ENCODE results near the gene AP5B1. TPM values are rescaled to one million over a fixed set of nuclear protein-coding genes. Genes with fewer than 3 reads are reported as not detected.

The AP5B1 gene
- total RNA-seq, 2 experiments from 2014 or later: 12.9 to 25.6 TPM

GRCh38 chr11:65744026-65744698 is 36.6 kb downstream of the AP5B1 start:
- no peak overlapping the region for H3K4me3 ChIP-seq (ENCODE audit: low read depth, low read length, poor library complexity, severe bottlenecking)
- H3K79me2 ChIP-seq (ENCODE audit: insufficient read depth, low read depth, low read length): no peaks in the 10 kb centered on the region
- no peaks in the 10 kb centered on the region for H3K36me3 ChIP-seq (ENCODE audit: insufficient read depth, low read length)
- no peaks in the 10 kb centered on the region for H3K4me1 ChIP-seq (ENCODE audit: insufficient read depth, low read length, poor library complexity, severe bottlenecking)
- no peak overlapping the region for H2AFZ ChIP-seq (ENCODE audit: low read length)
- H3K4me2 ChIP-seq (ENCODE audit: low read length): no peak overlapping the region
- peak; percentile 6 for DNase-seq (ENCODE audit: low spot score)
- BruUV-seq (replicated peaks): no TSS peak
- intact Hi-C loops (cut with micrococcal nuclease; ENCODE audit: unreplicated experiment): no loop called here
- TF ChIP-seq, protein P1, sequence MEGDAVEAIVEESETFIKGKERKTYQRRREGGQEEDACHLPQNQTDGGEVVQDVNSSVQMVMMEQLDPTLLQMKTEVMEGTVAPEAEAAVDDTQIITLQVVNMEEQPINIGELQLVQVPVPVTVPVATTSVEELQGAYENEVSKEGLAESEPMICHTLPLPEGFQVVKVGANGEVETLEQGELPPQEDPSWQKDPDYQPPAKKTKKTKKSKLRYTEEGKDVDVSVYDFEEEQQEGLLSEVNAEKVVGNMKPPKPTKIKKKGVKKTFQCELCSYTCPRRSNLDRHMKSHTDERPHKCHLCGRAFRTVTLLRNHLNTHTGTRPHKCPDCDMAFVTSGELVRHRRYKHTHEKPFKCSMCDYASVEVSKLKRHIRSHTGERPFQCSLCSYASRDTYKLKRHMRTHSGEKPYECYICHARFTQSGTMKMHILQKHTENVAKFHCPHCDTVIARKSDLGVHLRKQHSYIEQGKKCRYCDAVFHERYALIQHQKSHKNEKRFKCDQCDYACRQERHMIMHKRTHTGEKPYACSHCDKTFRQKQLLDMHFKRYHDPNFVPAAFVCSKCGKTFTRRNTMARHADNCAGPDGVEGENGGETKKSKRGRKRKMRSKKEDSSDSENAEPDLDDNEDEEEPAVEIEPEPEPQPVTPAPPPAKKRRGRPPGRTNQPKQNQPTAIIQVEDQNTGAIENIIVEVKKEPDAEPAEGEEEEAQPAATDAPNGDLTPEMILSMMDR (conservative IDR thresholded peaks at IDR 0.05; ENCODE audit: low read length): no peak
- no peak for TF ChIP-seq EZH2phosphoT487 (IDR thresholded peaks at IDR 0.05; ENCODE audit: borderline replicate concordance, low read depth, low read length)
- no peaks in the 10 kb centered on the region for H4K20me1 ChIP-seq (ENCODE audit: insufficient read depth, low read length)
- H3K9me3 ChIP-seq (ENCODE audit: low read length): no peaks in the 10 kb centered on the region
- no peaks in the 10 kb centered on the region for H3K9me2 ChIP-seq (ENCODE audit: insufficient read depth, low read length)
- CTCF ChIA-PET (ENCODE audit: unreplicated experiment): no interaction called here
- POLR2A ChIA-PET: no interaction called here
- H3K27ac ChIP-seq (ENCODE audit: low read depth, low read length, poor library complexity, severe bottlenecking): no peak overlapping the region

DNA sequence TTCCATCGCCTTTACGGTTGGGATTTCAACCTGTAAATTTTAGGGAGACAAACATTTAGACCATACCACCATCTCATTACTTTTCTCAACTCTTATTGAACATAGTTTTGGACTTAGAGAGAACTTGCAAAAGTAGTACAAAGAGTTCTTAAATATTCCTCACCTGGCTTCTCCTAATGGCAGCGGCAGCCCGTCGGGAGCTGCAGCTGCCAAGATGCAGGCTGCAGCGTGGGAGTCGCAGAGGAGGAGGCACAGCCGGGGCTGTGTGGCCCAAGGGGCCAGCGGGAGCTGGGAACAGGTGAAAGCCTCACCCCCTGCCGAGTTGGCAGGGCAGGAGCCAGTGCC is 37.1 kb downstream of the AP5B1 start:
- Histone ChIP-seq H3K4me3 (ENCODE audit: low read depth, low read length, poor library complexity, severe bottlenecking) (no peak overlapping the region), H3K36me3 (ENCODE audit: insufficient read depth, low read length) (no peaks in the 10 kb centered on the region), H3K4me1 (ENCODE audit: insufficient read depth, low read length, poor library complexity, severe bottlenecking) (no peaks in the 10 kb centered on the region), H2AFZ (ENCODE audit: low read length) (no peak overlapping the region), H4K20me1 (ENCODE audit: insufficient read depth, low read length) (no peaks in the 10 kb centered on the region), H3K9me3 (ENCODE audit: low read length) (no peaks in the 10 kb centered on the region), H3K4me2 (ENCODE audit: low read length) (no peak overlapping the region), H3K27ac (ENCODE audit: low read depth, low read length, poor library complexity, severe bottlenecking) (no peak overlapping the region), H3K9me2 (ENCODE audit: insufficient read depth, low read length) (no peaks in the 10 kb centered on the region), H3K79me2 (ENCODE audit: insufficient read depth, low read depth, low read length) (no peaks in the 10 kb centered on the region)
- no TSS peak for BruUV-seq (replicated peaks)
- DNase-seq (ENCODE audit: low spot score): no peak
- intact Hi-C loops (cut with micrococcal nuclease; ENCODE audit: unreplicated experiment): no loop called here
- TF ChIP-seq, protein P1 (conservative IDR thresholded peaks at IDR 0.05; ENCODE audit: low read length): no peak
- no peak for TF ChIP-seq EZH2phosphoT487 (IDR thresholded peaks at IDR 0.05; ENCODE audit: borderline replicate concordance, low read depth, low read length)
- CTCF ChIA-PET (ENCODE audit: unreplicated experiment): no interaction called here
- POLR2A ChIA-PET: no interaction called here

GRCh38 chr11:65742353-65742752 is 38.4 kb downstream of the AP5B1 start:
- POLR2A ChIA-PET: no interaction called here

More at GRCh38 chr11:65742353-65742752, 38.4 kb downstream of the AP5B1 start:
- no peak overlapping the region for H3K27ac ChIP-seq (ENCODE audit: low read depth, low read length, poor library complexity, severe bottlenecking)
- H3K9me2 ChIP-seq (ENCODE audit: insufficient read depth, low read length): no peaks in the 10 kb centered on the region
- no peak for TF ChIP-seq EZH2phosphoT487 (IDR thresholded peaks at IDR 0.05; ENCODE audit: borderline replicate concordance, low read depth, low read length)
- TF ChIP-seq, protein P1 (conservative IDR thresholded peaks at IDR 0.05; ENCODE audit: low read length): no peak
- intact Hi-C loops (cut with micrococcal nuclease; ENCODE audit: unreplicated experiment): no loop called here
- no peaks in the 10 kb centered on the region for H3K4me1 ChIP-seq (ENCODE audit: insufficient read depth, low read length, poor library complexity, severe bottlenecking)
- peaks cover 6% of the 10 kb centered on the region; the same call in 1 of the 2 replicates for H3K9me3 ChIP-seq (ENCODE audit: low read length)
- no TSS peak for BruUV-seq (replicated peaks)
- CTCF ChIA-PET (ENCODE audit: unreplicated experiment): no interaction called here
- no peaks in the 10 kb centered on the region for H3K36me3 ChIP-seq (ENCODE audit: insufficient read depth, low read length)
- no peak overlapping the region for H2AFZ ChIP-seq (ENCODE audit: low read length)
- no peak overlapping the region for H3K4me2 ChIP-seq (ENCODE audit: low read length)
- no peaks in the 10 kb centered on the region for H3K79me2 ChIP-seq (ENCODE audit: insufficient read depth, low read depth, low read length)
- no peak for DNase-seq (ENCODE audit: low spot score)
- H4K20me1 ChIP-seq (ENCODE audit: insufficient read depth, low read length): no peaks in the 10 kb centered on the region
- H3K4me3 ChIP-seq (ENCODE audit: low read depth, low read length, poor library complexity, severe bottlenecking): no peak overlapping the region
